Measurements from ENCODE around the gene TSPAN31.
A peak's percentile ranks its signal among the peaks of the same experiment; 100 is the strongest.

TSPAN31 gene

GRCh38 chr12:57750561-57751431 is 6.0 kb downstream of the TSPAN31 start:
- FAIRE-seq (no peak), DNase-seq (ENCODE audit: insufficient read length) (no peak)
- TF ChIP-seq POLR2A (IDR thresholded peaks at IDR 0.05; ENCODE audit: low read depth, low read length) (no peak; the same call in 1 of the 2 replicates), POLR2AphosphoS5 (IDR thresholded peaks at IDR 0.05; ENCODE audit: low read depth, low read length) (no peak), TAF1 (IDR thresholded peaks at IDR 0.05; ENCODE audit: borderline replicate concordance, low read depth, low read length) (no peak)

- no peak for TF ChIP-seq POLR2AphosphoS5 (IDR thresholded peaks at IDR 0.05; ENCODE audit: low read depth, low read length)
- no peak for TF ChIP-seq TAF1 (IDR thresholded peaks at IDR 0.05; ENCODE audit: borderline replicate concordance, low read depth, low read length)
- no peak for TF ChIP-seq POLR2A (IDR thresholded peaks at IDR 0.05; ENCODE audit: low read depth, low read length)
- DNase-seq (ENCODE audit: insufficient read length) (no peak), FAIRE-seq (no peak)
Observed at GRCh38 chr12:57751432-57751787, 6.6 kb downstream of the TSPAN31 start.

GRCh38 chr12:57751788-57752667 is 7.2 kb downstream of the TSPAN31 start, which contains the start of gene CDK4:
Gene CDK4 (minus strand): TSS chr12:57752310. CDS start chr12:57751717, 593 bp downstream.
- FAIRE-seq = peak; percentile 99
- TF ChIP-seq POLR2AphosphoS5 (IDR thresholded peaks at IDR 0.05; ENCODE audit: low read depth, low read length) (peak; percentile 73), POLR2A (IDR thresholded peaks at IDR 0.05; ENCODE audit: low read depth, low read length) (peak; percentile 85), TAF1 (IDR thresholded peaks at IDR 0.05; ENCODE audit: borderline replicate concordance, low read depth, low read length) (peak; percentile 58; the same call in 1 of the 2 replicates)

GRCh38 chr12:57752668-57753000 is 7.8 kb downstream of the TSPAN31 start:
- no peak for DNase-seq (ENCODE audit: insufficient read length)
- TF ChIP-seq POLR2A (IDR thresholded peaks at IDR 0.05; ENCODE audit: low read depth, low read length) (no peak), POLR2AphosphoS5 (IDR thresholded peaks at IDR 0.05; ENCODE audit: low read depth, low read length) (no peak), TAF1 (IDR thresholded peaks at IDR 0.05; ENCODE audit: borderline replicate concordance, low read depth, low read length) (no peak)
- FAIRE-seq = no peak

More at GRCh38 chr12:57751788-57752667, 7.2 kb downstream of the TSPAN31 start, which contains the start of gene CDK4:
- peak; percentile 92 for DNase-seq (ENCODE audit: insufficient read length)

- no peak for FAIRE-seq
- no peak for TF ChIP-seq POLR2A (IDR thresholded peaks at IDR 0.05; ENCODE audit: low read depth, low read length)
- TF ChIP-seq TAF1 (IDR thresholded peaks at IDR 0.05; ENCODE audit: borderline replicate concordance, low read depth, low read length) = no peak
- no peak for TF ChIP-seq POLR2AphosphoS5 (IDR thresholded peaks at IDR 0.05; ENCODE audit: low read depth, low read length)
- DNase-seq (ENCODE audit: insufficient read length) = no peak
Observed at GRCh38 chr12:57753756-57754337, 9.0 kb downstream of the TSPAN31 start.

GRCh38 chr12:57754411-57755193 is 9.8 kb downstream of the TSPAN31 start, which contains the start of gene MARCHF9:
Gene MARCHF9 (plus strand): TSS chr12:57755103. CDS start chr12:57755529, 426 bp downstream.
- DNase-seq (ENCODE audit: insufficient read length) = peak; percentile 73
- no peak for TF ChIP-seq TAF1 (IDR thresholded peaks at IDR 0.05; ENCODE audit: borderline replicate concordance, low read depth, low read length)
- no peak for TF ChIP-seq POLR2AphosphoS5 (IDR thresholded peaks at IDR 0.05; ENCODE audit: low read depth, low read length)
- TF ChIP-seq POLR2A (IDR thresholded peaks at IDR 0.05; ENCODE audit: low read depth, low read length) = no peak
- peak; percentile 86 for FAIRE-seq

GRCh38 chr12:57755194-57755453 is 10.3 kb downstream of the TSPAN31 start:
- no peak for FAIRE-seq
- TF ChIP-seq TAF1 (IDR thresholded peaks at IDR 0.05; ENCODE audit: borderline replicate concordance, low read depth, low read length) (no peak), POLR2A (IDR thresholded peaks at IDR 0.05; ENCODE audit: low read depth, low read length) (no peak), POLR2AphosphoS5 (IDR thresholded peaks at IDR 0.05; ENCODE audit: low read depth, low read length) (no peak)
- DNase-seq (ENCODE audit: insufficient read length) = no peak

GRCh38 chr12:57755454-57756372 is 10.9 kb downstream of the TSPAN31 start:
- FAIRE-seq (peak; percentile 17), DNase-seq (ENCODE audit: insufficient read length) (no peak)
- TF ChIP-seq TAF1 (IDR thresholded peaks at IDR 0.05; ENCODE audit: borderline replicate concordance, low read depth, low read length) (no peak), POLR2A (IDR thresholded peaks at IDR 0.05; ENCODE audit: low read depth, low read length) (no peak), POLR2AphosphoS5 (IDR thresholded peaks at IDR 0.05; ENCODE audit: low read depth, low read length) (no peak)

GRCh38 chr12:57756406-57757341 is 11.8 kb downstream of the TSPAN31 start:
- no peak for TF ChIP-seq POLR2A (IDR thresholded peaks at IDR 0.05; ENCODE audit: low read depth, low read length)
- TF ChIP-seq POLR2AphosphoS5 (IDR thresholded peaks at IDR 0.05; ENCODE audit: low read depth, low read length) = no peak
- no peak for TF ChIP-seq TAF1 (IDR thresholded peaks at IDR 0.05; ENCODE audit: borderline replicate concordance, low read depth, low read length)
- peak; percentile 88 for FAIRE-seq
- DNase-seq (ENCODE audit: insufficient read length) = peak; percentile 79
